GM23248 (cell line): Measurements from ENCODE around the gene GABPB1.

ENCODE experiments used
- EZH2 ChIP-seq: fragments of 200-600 bp; sonication (generic); IDR thresholded peaks from 2 replicates; pipeline ENCODE4 v1.6.1; 2018; ENCODE audit warnings: antibody characterized with exemption, mild to moderate bottlenecking; ENCODE audit not compliant: insufficient read depth, poor library complexity, severe bottlenecking
- EZH2phosphoT487 ChIP-seq: fragments of 200-600 bp; sonication (generic); IDR thresholded peaks from 2 replicates; pipeline ENCODE4 v1.6.1; 2018; ENCODE audit warnings: antibody characterized with exemption, moderate library complexity, mild to moderate bottlenecking, low read depth; ENCODE audit not compliant: insufficient read depth

DNA sequence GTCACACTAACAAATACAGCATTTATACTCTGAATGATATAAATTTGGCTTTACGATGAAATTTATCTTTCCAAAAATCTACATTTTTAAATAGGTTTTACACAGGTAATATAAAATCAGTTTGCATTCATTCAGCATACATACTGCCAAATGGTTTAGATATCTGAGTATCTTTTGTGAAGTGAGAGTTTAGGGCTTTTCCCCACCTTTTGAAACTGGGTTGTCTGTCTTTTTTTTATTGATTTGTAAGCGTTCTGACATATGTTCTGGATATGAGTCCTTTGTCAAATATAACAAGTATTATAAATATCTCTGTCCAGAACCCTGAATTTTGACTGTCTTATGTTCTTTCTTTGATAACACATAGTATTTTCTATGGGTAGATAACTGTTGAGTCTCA is 42.4 kb downstream of the GABPB1 start:
- TF ChIP-seq EZH2 (no peak), EZH2phosphoT487 (no peak)
